ENCODE measurements around the gene FBXW8.

DNA sequence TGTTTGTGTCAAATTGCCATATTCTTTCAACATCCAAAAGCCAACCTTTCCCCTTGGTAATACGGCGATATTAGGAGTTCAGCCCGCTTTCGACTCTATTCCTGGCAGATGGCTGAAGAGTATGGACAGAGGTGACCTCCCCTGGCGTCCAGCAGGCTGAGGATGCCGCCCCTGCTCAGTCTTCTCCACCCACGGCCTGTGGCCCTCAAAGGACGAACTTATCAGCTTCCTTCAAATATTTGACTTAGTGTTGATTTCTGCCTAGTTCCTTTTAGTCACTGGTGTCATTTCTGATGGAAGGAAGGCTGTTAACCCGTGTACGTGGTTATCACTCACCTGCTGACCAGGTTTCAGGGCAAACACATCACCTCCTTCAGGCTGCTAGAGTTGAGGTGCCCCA is 123.5 kb downstream of the FBXW8 start:
- TF ChIP-seq POLR2A (IDR thresholded peaks at IDR 0.05; ENCODE audit: low read depth, low read length) (no peak), POLR2AphosphoS5 (IDR thresholded peaks at IDR 0.05; ENCODE audit: low read depth, low read length) (no peak), SPI1 (IDR thresholded peaks at IDR 0.05; ENCODE audit: low read depth, low read length) (no peak), POU2F2 (IDR thresholded peaks at IDR 0.05; ENCODE audit: low read depth, low read length) (no peak)
